ENCODE measurements around the gene TCF3. TPM values are rescaled to one million over a fixed set of nuclear protein-coding genes. Genes with fewer than 3 reads are reported as not detected.
A peak's percentile ranks its signal among the peaks of the same experiment; 100 is the strongest.

Gene TCF3
- total and polyA plus RNA-seq, 2 experiments from 2014 or later: 76.7 to 125 TPM

DNA sequence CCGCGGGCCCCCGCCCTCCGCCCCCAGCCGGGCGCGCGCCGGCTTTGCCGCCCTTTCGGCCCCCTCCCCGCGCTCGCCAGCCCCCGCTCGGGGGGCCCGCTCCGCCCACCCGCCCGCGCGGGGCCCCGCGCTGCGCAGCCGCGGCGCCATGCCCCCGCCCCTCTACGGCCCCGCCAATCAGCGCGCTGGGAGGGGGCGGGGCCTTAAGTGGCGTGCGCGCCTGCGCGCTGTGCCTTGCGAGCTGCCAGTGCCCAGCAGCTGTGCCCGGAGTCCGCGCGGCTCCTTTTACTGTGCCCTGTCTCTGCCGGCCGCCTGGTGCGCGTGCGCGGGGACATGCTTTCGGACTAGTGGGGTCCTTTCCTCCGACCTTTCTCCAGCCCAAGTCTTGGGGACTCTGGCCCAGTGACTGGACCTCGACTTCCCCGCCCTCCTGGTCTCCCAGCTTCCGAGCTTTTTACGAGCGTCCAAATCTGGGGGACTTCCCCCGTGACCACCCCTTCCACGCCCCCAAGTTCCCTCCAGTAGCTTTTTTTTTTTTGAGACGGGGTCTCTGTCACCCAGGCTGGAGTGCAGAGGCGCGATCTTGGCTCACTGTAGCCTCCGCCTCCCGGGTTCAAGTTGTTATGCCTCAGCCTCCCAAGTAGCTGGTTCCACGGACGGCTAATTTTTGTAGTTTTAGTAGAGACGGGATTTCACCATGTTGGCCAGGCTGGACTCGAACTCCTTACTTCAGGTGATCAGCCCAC lies 59.5 kb downstream of the TCF3 start, which contains the start of gene MBD3:
Gene MBD3, minus strand, starts transcription at position 111 of the 746 bp plus-strand sequence. CDS start 234 bp downstream, outside the sequence.
- DNase-seq (ENCODE audit: low spot score): peak; percentile 98
- H3K27ac ChIP-seq: peak within 1 kb of the TSS; percentile 99
- WGBS (ENCODE audit: low lambda C conversion rate, missing lambda C conversion rate): 7% methylated on average over 34 of the region's 68 CpGs
- H3K27me3 ChIP-seq: no peaks in the 10 kb centered on the region
- peaks cover 9% of the 10 kb centered on the region for H3K4me1 ChIP-seq (ENCODE audit: insufficient read depth)
- TF ChIP-seq, protein P1, sequence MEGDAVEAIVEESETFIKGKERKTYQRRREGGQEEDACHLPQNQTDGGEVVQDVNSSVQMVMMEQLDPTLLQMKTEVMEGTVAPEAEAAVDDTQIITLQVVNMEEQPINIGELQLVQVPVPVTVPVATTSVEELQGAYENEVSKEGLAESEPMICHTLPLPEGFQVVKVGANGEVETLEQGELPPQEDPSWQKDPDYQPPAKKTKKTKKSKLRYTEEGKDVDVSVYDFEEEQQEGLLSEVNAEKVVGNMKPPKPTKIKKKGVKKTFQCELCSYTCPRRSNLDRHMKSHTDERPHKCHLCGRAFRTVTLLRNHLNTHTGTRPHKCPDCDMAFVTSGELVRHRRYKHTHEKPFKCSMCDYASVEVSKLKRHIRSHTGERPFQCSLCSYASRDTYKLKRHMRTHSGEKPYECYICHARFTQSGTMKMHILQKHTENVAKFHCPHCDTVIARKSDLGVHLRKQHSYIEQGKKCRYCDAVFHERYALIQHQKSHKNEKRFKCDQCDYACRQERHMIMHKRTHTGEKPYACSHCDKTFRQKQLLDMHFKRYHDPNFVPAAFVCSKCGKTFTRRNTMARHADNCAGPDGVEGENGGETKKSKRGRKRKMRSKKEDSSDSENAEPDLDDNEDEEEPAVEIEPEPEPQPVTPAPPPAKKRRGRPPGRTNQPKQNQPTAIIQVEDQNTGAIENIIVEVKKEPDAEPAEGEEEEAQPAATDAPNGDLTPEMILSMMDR (IDR thresholded peaks at IDR 0.05; ENCODE audit: poor library complexity): no peak
- TF ChIP-seq EZH2 (IDR thresholded peaks at IDR 0.05; ENCODE audit: borderline replicate concordance): no peak
- TF ChIP-seq EZH2phosphoT487 (IDR thresholded peaks at IDR 0.05; ENCODE audit: low read depth, severe bottlenecking, unreplicated experiment): no peak
- peak within 1 kb of the TSS; percentile 67 for H2AFZ ChIP-seq
- H3K4me3 ChIP-seq: peak within 1 kb of the TSS; percentile 97
- no peaks in the 10 kb centered on the region for H3K9me3 ChIP-seq (ENCODE audit: low read depth)
- peaks cover 36% of the 10 kb centered on the region for H4K20me1 ChIP-seq (ENCODE audit: insufficient read depth, poor library complexity, severe bottlenecking)
- H3K36me3 ChIP-seq (replicated peaks; ENCODE audit: insufficient read depth, low read depth): no peaks in the 10 kb centered on the region
- H3K9me2 ChIP-seq (replicated peaks; ENCODE audit: insufficient read depth): no peaks in the 10 kb centered on the region
- H3K79me2 ChIP-seq: peaks cover 42% of the 10 kb centered on the region
- H3K4me2 ChIP-seq: peak within 1 kb of the TSS; percentile 100

DNA sequence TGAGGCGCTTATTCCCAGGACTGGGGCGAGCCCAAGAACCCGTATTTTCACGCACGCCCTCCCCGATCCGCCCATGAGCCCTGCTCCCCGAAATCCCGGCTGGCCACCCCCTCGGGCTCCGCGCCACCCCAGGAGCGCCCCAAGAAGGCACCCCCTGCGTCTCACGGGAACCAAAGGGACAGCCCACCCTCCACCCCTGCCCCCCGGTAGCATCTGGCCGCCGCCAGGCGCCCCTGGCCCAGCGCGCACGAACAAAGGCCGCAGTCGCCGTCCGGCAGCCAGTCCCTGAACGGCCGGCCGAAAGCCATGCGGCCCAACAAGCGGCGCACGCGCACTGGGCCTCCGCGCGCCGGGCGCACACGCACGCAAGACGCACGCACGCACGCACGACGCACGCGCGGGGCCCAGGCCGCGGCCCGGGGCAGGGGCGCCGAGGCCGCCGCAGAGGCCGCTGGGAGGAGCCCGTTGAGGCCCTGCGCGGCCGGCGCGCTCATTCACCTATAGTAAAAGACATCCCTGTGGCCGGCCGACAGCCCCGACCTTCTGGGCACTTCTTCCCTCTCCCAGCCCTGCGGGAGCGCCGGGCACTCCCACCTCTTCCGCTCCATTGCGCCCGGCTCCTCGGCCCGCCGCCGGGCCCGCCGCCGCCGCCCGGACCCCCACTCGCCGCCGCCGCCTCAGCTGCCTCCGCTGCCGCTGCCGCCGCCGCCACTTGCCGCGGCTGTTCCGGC lies 60.2 kb downstream of the TCF3 start:
- peaks cover 9% of the 10 kb centered on the region for H3K4me1 ChIP-seq (ENCODE audit: insufficient read depth)
- H3K27me3 ChIP-seq: no peaks in the 10 kb centered on the region
- TF ChIP-seq EZH2phosphoT487 (IDR thresholded peaks at IDR 0.05; ENCODE audit: low read depth, severe bottlenecking, unreplicated experiment) (no peak), EZH2 (IDR thresholded peaks at IDR 0.05; ENCODE audit: borderline replicate concordance) (no peak)
- TF ChIP-seq, protein P1 (IDR thresholded peaks at IDR 0.05; ENCODE audit: poor library complexity): no peak
- H4K20me1 ChIP-seq (ENCODE audit: insufficient read depth, poor library complexity, severe bottlenecking): peaks cover 41% of the 10 kb centered on the region
- under 1% methylated on average over 57 of the region's 94 CpGs for WGBS (ENCODE audit: low lambda C conversion rate, missing lambda C conversion rate)
- no peaks in the 10 kb centered on the region for H3K36me3 ChIP-seq (replicated peaks; ENCODE audit: insufficient read depth, low read depth)
- H2AFZ ChIP-seq: peak overlapping the region; percentile 40
- DNase-seq (ENCODE audit: low spot score): peak; percentile 97
- H3K79me2 ChIP-seq: peaks cover 49% of the 10 kb centered on the region
- H3K4me3 ChIP-seq: peak overlapping the region; percentile 97
- no peaks in the 10 kb centered on the region for H3K9me3 ChIP-seq (ENCODE audit: low read depth)
- peak overlapping the region; percentile 100 for H3K4me2 ChIP-seq
- H3K27ac ChIP-seq: peak overlapping the region; percentile 99
- H3K9me2 ChIP-seq (replicated peaks; ENCODE audit: insufficient read depth): no peaks in the 10 kb centered on the region

DNA sequence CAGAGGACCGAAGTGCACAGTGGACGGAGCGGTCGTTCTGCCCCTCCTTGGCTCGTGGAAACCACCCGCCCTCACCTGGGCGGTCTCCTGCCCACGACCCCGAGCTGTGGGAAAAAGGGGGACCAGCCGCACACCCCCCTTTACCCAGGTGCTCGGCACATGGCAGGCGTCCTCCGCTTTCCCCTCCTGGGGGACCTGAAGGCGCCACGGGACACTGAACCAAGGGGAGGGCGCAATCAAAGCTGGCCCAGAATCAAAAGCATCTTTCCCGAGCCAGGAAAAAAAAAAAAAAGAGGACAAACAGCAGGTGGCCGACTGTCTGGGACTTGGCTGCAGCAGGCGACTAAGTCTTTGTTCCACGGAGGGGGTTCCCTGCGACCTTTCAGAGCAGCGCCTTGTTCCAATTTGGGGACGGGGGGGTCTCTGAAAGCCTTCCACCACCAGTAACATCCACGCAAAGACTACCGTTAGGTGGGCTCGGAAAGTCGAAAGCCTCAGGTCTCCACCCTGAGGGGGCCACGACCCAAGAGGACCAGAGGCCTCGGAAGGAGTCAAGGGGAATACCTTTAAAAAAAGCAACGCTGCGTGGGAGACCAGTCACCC lies 60.9 kb downstream of the TCF3 start:
- Histone ChIP-seq H2AFZ (no peak overlapping the region), H3K36me3 (replicated peaks; ENCODE audit: insufficient read depth, low read depth) (no peaks in the 10 kb centered on the region), H3K4me2 (peak overlapping the region; percentile 100), H3K27me3 (no peaks in the 10 kb centered on the region), H3K27ac (peak overlapping the region; percentile 99), H3K9me2 (replicated peaks; ENCODE audit: insufficient read depth) (no peaks in the 10 kb centered on the region), H3K9me3 (ENCODE audit: low read depth) (no peaks in the 10 kb centered on the region), H3K4me1 (ENCODE audit: insufficient read depth) (peaks cover 9% of the 10 kb centered on the region), H3K79me2 (peaks cover 56% of the 10 kb centered on the region), H3K4me3 (peak overlapping the region; percentile 97), H4K20me1 (ENCODE audit: insufficient read depth, poor library complexity, severe bottlenecking) (peaks cover 41% of the 10 kb centered on the region)
- DNase-seq (ENCODE audit: low spot score): peak; percentile 37
- TF ChIP-seq EZH2phosphoT487 (IDR thresholded peaks at IDR 0.05; ENCODE audit: low read depth, severe bottlenecking, unreplicated experiment) (no peak), EZH2 (IDR thresholded peaks at IDR 0.05; ENCODE audit: borderline replicate concordance) (no peak)
- TF ChIP-seq, protein P1 (IDR thresholded peaks at IDR 0.05; ENCODE audit: poor library complexity): no peak
- WGBS (ENCODE audit: low lambda C conversion rate, missing lambda C conversion rate): 1% methylated on average over 26 of the region's 31 CpGs

All from hepatocyte (in vitro differentiated cells).